Measurements from ENCODE around the gene POLR2E. TPM values are rescaled to one million over a fixed set of nuclear protein-coding genes. Genes with fewer than 3 reads are reported as not detected.

The POLR2E gene
- total RNA-seq, 4 donors from 2014 or later, result 84.1 to 142 (median 111) TPM

GRCh38 chr19:1104311-1105007, 9.3 kb upstream of the POLR2E start:
- Histone ChIP-seq H3K4me3 (peak overlapping the region; percentile 93), H3K27ac (peak overlapping the region; percentile 100), H3K9me3 (no peaks in the 10 kb centered on the region), H3K36me3 (peaks cover 37% of the 10 kb centered on the region), H3K27me3 (no peaks in the 10 kb centered on the region), H3K4me1 (peaks cover 72% of the 10 kb centered on the region)
- peak in 1 of 2 donors; percentile 88 for DNase-seq (ENCODE audit: low spot score in 2 of 2)
- WGBS, result no CpG with 5 or more reads among the region's 93 CpGs
- TF ChIP-seq POLR2AphosphoS5 (IDR thresholded peaks at IDR 0.05) (no peak), EP300 (IDR thresholded peaks at IDR 0.05) (no peak), POLR2A (IDR thresholded peaks at IDR 0.05) (peak in 1 of 2 donors; percentile 17)
- TF ChIP-seq, protein P1, sequence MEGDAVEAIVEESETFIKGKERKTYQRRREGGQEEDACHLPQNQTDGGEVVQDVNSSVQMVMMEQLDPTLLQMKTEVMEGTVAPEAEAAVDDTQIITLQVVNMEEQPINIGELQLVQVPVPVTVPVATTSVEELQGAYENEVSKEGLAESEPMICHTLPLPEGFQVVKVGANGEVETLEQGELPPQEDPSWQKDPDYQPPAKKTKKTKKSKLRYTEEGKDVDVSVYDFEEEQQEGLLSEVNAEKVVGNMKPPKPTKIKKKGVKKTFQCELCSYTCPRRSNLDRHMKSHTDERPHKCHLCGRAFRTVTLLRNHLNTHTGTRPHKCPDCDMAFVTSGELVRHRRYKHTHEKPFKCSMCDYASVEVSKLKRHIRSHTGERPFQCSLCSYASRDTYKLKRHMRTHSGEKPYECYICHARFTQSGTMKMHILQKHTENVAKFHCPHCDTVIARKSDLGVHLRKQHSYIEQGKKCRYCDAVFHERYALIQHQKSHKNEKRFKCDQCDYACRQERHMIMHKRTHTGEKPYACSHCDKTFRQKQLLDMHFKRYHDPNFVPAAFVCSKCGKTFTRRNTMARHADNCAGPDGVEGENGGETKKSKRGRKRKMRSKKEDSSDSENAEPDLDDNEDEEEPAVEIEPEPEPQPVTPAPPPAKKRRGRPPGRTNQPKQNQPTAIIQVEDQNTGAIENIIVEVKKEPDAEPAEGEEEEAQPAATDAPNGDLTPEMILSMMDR (IDR thresholded peaks at IDR 0.05), result no peak

- DNase-seq (ENCODE audit: low spot score in 2 of 2), result peak; percentile 100
- Histone ChIP-seq H3K4me1 (peaks cover 78% of the 10 kb centered on the region), H3K9me3 (no peaks in the 10 kb centered on the region), H3K27ac (peak within 1 kb of the TSS; percentile 100), H3K36me3 (peaks cover 30% of the 10 kb centered on the region), H3K27me3 (no peaks in the 10 kb centered on the region), H3K4me3 (peak within 1 kb of the TSS; percentile 93)
- TF ChIP-seq, protein P1 (IDR thresholded peaks at IDR 0.05), result no peak
- TF ChIP-seq POLR2A (IDR thresholded peaks at IDR 0.05) (peak in 1 of 2 donors; percentile 95), POLR2AphosphoS5 (IDR thresholded peaks at IDR 0.05) (peak in 2 of 3 donors; percentile 78 to 79)
- under 1% methylated on average over 27 of the region's 75 CpGs for WGBS
These were observed 8.6 kb upstream of the POLR2E start, which contains the start of gene GPX4 for GRCh38 chr19:1103708-1104310. TSS of gene GPX4 (plus strand) at chr19:1103994. CDS start at chr19:1104044, 50 bp downstream.

GRCh38 chr19:1103132-1103707, 8.0 kb upstream of the POLR2E start:
- no peak for TF ChIP-seq EP300 (IDR thresholded peaks at IDR 0.05)
- no peak for TF ChIP-seq POLR2AphosphoS5 (IDR thresholded peaks at IDR 0.05)
- TF ChIP-seq, protein P1 (IDR thresholded peaks at IDR 0.05), result no peak
- peak in 1 of 2 donors; percentile 65 for TF ChIP-seq POLR2A (IDR thresholded peaks at IDR 0.05)
- 23% methylated on average over 20 of the region's 20 CpGs for WGBS
- DNase-seq (ENCODE audit: low spot score in 2 of 2), result no peak
- Histone ChIP-seq H3K4me1 (peaks cover 84% of the 10 kb centered on the region), H3K27ac (peak overlapping the region; percentile 100), H3K27me3 (no peaks in the 10 kb centered on the region), H3K4me3 (peak overlapping the region; percentile 93), H3K9me3 (no peaks in the 10 kb centered on the region), H3K36me3 (peaks cover 25% of the 10 kb centered on the region)

- TF ChIP-seq POLR2AphosphoS5 (IDR thresholded peaks at IDR 0.05), result peak in 2 of 3 donors; percentile 60 to 86
- no peak for TF ChIP-seq EP300 (IDR thresholded peaks at IDR 0.05)
- H3K4me1 ChIP-seq, result peaks cover 85% of the 10 kb centered on the region
- peak overlapping the region; percentile 4 for H3K4me3 ChIP-seq
These were observed 7.4 kb upstream of the POLR2E start for GRCh38 chr19:1102407-1103131.

GRCh38 chr19:1101337-1101698, 6.1 kb upstream of the POLR2E start:
- H3K4me1 ChIP-seq, result peaks cover 75% of the 10 kb centered on the region
- DNase-seq (ENCODE audit: low spot score in 2 of 2), result no peak
- peak overlapping the region; percentile 100 for H3K27ac ChIP-seq
- 28% methylated on average over 9 of the region's 9 CpGs for WGBS
- H3K27me3 ChIP-seq, result no peaks in the 10 kb centered on the region
- no peaks in the 10 kb centered on the region for H3K9me3 ChIP-seq
- TF ChIP-seq POLR2AphosphoS5 (IDR thresholded peaks at IDR 0.05) (no peak), EP300 (IDR thresholded peaks at IDR 0.05) (no peak), POLR2A (IDR thresholded peaks at IDR 0.05) (no peak)
- TF ChIP-seq, protein P1 (IDR thresholded peaks at IDR 0.05), result no peak
- peaks cover 7% of the 10 kb centered on the region for H3K36me3 ChIP-seq
- H3K4me3 ChIP-seq, result peak overlapping the region; percentile 12

More at GRCh38 chr19:1102407-1103131, 7.4 kb upstream of the POLR2E start:
- WGBS, result 43% methylated on average over 17 of the region's 17 CpGs
- no peaks in the 10 kb centered on the region for H3K27me3 ChIP-seq
- peak overlapping the region; percentile 100 for H3K27ac ChIP-seq
- H3K36me3 ChIP-seq, result peaks cover 18% of the 10 kb centered on the region
- no peak for DNase-seq (ENCODE audit: low spot score in 2 of 2)
- H3K9me3 ChIP-seq, result no peaks in the 10 kb centered on the region
